Omental fat pad (tissue), 4 donors: ENCODE data around the gene TEX2. TPM values are rescaled to one million over a fixed set of nuclear protein-coding genes. Genes with fewer than 3 reads are reported as not detected.
"Not testable (repeated sequence)": the region's sequence is repeated elsewhere in the genome, so short reads cannot be mapped to it uniquely, and the experiment has no call there.

Source experiments
- ATAC-seq: fragments of 150-250 bp; one replicate; pipeline ENCODE4 v1.9.1; 2016; ENCODE audit warnings: mild to moderate bottlenecking, moderate library complexity; ENCODE audit not compliant: low FRiP score
- DNase-seq: peaks from one replicate; pipeline ENCODE4 v3.0.0-alpha.2; 2019; ENCODE audit warnings: low spot score
- total RNA-seq, 4 donors: library from RNA; depleted of rRNA; stranded (reverse); fragments of >200 nt; gene quantifications; one replicate each; pipeline ENCODE4 v1.1.0, GENCODE V29; 2016
- TF ChIP-seq, protein P1 (sequence below), 3 donors: fragments of 450-650 bp; IDR thresholded peaks; one replicate each; pipeline ENCODE4 v1.5.1; 2016 to 2017; ENCODE audit warnings: antibody characterized with exemption in 3 of 3, mild to moderate bottlenecking in 3 of 3, moderate library complexity in 2 of 3

TEX2 gene
- total RNA-seq, 4 donors from 2014 or later, result 34.8 to 113 (median 85.2) TPM

DNA sequence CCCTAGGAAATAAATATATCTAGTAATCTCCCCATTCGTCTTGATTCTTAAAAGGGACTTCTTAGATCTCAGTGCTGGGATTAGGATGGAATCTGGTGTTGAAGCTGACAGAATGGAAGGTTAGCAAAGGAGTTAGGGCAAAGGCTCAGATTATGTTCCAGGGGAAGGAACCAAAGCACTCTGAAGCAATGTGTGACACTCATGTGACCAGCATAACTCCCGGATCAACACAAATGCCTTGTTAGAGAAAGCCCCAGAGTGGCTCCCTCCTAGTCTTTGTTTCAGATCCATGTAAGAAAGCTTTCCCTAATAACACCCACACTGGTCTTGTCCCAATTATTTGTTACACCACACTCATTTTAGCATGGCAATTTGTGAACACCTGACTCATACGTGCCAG, 70.5 kb downstream of the TEX2 start:
- ATAC-seq (no peak), DNase-seq (no peak)
- TF ChIP-seq, protein P1, sequence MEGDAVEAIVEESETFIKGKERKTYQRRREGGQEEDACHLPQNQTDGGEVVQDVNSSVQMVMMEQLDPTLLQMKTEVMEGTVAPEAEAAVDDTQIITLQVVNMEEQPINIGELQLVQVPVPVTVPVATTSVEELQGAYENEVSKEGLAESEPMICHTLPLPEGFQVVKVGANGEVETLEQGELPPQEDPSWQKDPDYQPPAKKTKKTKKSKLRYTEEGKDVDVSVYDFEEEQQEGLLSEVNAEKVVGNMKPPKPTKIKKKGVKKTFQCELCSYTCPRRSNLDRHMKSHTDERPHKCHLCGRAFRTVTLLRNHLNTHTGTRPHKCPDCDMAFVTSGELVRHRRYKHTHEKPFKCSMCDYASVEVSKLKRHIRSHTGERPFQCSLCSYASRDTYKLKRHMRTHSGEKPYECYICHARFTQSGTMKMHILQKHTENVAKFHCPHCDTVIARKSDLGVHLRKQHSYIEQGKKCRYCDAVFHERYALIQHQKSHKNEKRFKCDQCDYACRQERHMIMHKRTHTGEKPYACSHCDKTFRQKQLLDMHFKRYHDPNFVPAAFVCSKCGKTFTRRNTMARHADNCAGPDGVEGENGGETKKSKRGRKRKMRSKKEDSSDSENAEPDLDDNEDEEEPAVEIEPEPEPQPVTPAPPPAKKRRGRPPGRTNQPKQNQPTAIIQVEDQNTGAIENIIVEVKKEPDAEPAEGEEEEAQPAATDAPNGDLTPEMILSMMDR (IDR thresholded peaks at IDR 0.05), result no peak

DNA sequence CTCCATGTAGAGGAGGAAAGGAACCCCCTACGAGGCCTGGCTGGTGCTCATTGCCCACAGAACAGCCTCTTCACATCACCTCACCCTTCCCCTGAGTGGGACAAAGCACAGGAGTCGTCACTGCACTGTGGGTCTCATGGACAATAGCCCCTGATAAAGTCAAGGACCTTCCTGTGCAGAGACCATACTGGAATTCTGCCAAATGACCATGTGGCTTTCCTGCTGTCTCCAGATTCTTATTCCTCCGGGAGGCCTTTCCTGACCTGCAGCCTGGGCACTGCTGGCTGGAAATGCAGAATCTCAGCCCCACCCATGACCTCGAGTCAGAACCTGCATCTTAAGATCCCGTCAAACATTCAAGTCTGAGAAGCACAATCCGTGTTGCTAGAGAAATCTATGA, 72.6 kb downstream of the TEX2 start:
- no peak for ATAC-seq

DNA sequence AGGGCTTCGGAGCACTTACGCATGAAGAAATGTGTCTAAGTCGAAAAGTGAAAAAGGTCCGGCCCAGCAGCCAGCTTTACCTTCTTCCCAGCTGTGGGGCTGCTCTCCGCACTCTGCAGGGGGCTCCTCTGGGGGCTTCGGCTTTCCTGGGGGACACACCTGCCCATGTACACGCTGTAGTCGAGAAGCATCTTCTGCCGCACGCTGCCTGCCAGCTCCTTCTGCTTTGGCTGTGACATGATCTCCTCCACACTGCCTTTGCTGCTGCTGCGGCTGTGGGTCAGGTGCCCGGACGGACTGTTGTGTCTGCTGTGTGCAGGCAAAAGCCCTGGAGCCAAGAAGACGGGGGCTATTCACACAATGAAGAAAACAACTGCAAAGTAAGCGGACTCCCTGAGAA, 75.0 kb downstream of the TEX2 start:
- DNase-seq (no peak), ATAC-seq (no peak)
- TF ChIP-seq, protein P1 (IDR thresholded peaks at IDR 0.05), result no peak

More for the DNA sequence above, 72.6 kb downstream of the TEX2 start:
- DNase-seq, result no peak
- TF ChIP-seq, protein P1 (IDR thresholded peaks at IDR 0.05), result no peak

DNA sequence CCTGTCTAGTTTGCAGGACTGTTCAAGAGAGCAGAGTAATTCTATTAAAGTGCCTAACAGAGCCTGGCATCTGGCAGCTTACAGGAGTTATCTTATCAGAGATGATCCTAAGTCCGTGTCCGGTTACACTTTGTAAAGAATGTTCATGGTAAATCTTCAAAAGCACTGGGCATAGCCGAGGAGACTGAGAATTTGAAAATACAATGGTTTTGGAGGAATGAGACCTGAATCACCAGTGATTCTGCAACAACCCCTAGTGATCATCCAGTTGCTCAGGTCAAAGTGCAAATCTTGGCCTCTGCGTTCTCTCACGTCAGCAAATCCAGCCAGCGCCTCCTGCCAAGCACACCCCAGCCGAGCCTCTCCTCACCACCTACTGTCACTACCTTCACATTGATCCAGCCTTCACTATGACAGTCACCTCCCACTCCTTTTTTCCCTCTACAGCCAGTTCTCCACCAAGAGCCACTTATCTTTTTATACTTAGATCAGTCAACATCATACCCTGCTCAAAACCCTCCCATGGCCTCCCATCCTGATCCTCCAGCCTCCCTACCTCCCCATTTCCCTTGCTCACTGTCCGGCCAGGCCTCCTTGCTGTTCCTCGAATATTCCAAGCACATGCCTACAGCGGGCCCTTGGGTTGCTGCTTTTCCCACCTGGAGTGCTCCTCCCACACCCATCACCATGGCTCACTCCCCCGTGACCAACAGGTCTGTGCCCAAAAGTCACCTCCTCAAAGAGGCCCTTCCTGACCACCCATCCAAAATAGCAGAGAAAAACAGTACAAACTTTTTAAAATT, 75.8 kb downstream of the TEX2 start:
- TF ChIP-seq, protein P1 (IDR thresholded peaks at IDR 0.05), result no peak
- DNase-seq (no peak), ATAC-seq (no peak)

DNA sequence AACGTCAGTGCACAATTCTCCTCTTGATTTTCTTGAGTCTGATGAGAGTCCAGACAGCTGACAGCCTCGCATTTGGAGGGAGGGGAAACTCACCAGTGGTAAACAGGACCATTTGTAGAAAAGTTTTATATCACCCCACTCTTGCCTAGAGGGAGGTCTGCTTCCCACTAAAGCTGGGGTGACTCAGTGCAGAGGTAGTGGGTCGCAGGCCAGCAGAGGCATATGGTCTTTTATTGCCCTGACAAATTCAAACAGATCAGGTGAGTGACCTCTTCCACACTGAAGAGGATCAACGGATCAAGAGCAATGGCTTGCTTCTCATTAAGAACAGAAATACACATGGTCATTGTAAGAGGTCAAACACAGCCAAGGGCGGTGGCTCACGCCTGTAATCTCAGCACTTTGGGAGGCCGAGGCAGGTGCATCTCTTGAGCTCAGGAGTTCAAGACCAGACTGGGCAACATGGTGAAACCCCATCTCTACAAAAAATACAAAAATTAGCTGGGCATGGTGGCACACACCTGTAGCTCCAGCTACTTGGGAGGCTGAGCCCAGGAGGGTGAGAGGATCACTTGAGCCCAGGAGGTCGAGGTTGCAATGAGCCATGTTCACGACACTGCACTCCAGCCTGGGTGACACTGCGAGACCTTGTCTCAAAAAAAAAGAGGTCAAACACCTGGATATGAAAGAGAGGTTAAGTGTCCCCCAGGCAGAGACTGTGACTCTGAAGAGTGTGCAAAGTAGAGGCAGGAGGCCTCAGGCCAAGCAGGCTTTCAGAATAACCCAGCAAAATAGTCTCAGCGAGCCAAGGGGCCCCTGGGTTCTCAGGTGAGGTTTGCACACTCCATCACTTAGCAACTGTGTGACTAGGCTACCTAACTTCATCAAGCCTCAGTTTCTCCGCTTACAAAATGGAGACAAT, 76.6 kb downstream of the TEX2 start:
- DNase-seq, result no peak
- ATAC-seq, result no peak
- TF ChIP-seq, protein P1 (IDR thresholded peaks at IDR 0.05), result no peak

DNA sequence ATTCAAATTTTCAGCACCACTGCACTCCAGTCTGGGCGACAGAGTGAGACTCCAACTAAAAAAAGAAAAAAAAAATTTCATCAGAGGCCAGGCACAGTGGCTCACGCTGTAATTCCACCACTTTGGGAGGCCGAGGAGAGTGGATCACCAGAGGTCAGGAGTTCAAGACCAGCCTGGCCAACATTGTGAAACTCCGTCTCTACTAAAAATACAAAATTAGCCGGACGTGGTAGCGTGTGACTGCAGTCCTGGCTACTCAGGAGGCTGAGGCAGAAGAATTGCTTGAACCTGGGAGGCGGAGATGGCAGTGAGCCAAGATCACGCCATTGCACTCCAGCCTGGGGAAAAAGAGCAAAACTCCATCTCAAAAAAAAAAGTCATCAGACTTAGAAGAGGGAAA, 77.5 kb downstream of the TEX2 start:
- not testable (repeated sequence) for DNase-seq

DNA sequence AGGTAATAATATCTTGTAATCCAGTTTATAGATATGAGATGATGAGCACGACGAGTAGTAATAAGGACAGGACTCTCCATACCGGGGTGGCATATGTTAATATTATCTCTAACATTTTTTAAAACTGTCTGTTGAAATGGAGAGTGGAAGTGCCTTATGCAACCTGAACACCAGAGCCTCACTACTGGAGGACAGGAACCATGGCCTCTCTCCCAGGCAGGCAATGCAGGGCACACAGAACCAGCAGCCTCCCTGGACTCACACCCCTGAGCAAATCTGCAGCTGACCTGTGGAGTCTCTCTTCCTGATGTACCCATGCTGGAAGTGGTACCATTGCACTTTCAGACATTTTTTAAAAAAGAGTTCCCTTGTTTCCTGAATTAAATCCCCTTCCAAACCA, 78.0 kb downstream of the TEX2 start:
- DNase-seq, result no peak
- TF ChIP-seq, protein P1 (IDR thresholded peaks at IDR 0.05), result no peak
- ATAC-seq, result no peak

More for the DNA sequence above, 77.5 kb downstream of the TEX2 start:
- ATAC-seq, result not testable (repeated sequence)
